PC-9 (cell line): ENCODE results near the gene DACH2.

Experiments used
- CTCF ChIP-seq: fragments of 200-600 bp; sonication (generic); conservative IDR thresholded peaks from 2 replicates; pipeline ENCODE4 v1.6.1; 2017; ENCODE audit warnings: mixed run types, antibody characterized with exemption, mild to moderate bottlenecking, moderate library complexity
- EZH2 ChIP-seq: fragments of 200-600 bp; sonication (generic); IDR thresholded peaks from 2 replicates; pipeline ENCODE4 v1.8.0; 2017; ENCODE audit warnings: antibody characterized with exemption, low read depth

DNA sequence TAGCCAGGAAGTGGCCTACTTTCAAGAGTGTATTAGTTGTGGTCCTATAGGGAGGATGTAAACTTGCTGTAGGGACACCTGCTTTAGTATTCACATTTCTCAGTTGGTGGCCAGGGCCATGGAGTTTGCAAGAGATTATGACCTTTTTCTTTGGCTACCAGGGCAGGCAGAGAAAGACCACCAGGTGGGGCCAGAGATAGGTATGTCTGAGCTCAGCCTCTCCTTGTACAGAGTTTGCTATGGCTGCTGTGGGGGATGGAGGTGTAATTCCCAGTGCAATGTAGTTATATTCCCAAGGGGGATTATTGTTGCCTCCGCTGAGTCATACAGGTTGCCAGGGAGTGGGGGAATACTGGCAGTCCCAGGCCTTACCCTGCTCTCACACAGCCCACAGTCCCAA, 26.3 kb upstream of the DACH2 start:
- TF ChIP-seq CTCF: no peak
- TF ChIP-seq EZH2: no peak
